IgD-negative memory B cell (primary cell): ENCODE data around the gene USP11. TPM values are rescaled to one million over a fixed set of nuclear protein-coding genes. Genes with fewer than 3 reads are reported as not detected.
"Not testable (repeated sequence)": the region's sequence is repeated elsewhere in the genome, so short reads cannot be mapped to it uniquely, and the experiment has no call there.

Source experiments
- H3K27ac Mint-ChIP-seq, 3 donors: one replicate each; pipeline ENCODE4 v1.8.0; 2020 to 2022; ENCODE audit warnings: mild to moderate bottlenecking in 3 of 3, mixed read lengths in 3 of 3, moderate library complexity in 1 of 3
- H3K27me3 Mint-ChIP-seq: one replicate; pipeline ENCODE4 v1.8.0; 2021; ENCODE audit warnings: mixed read lengths
- H3K36me3 Mint-ChIP-seq: one replicate; pipeline ENCODE4 v1.8.0; 2020; ENCODE audit warnings: mild to moderate bottlenecking, mixed read lengths
- H3K4me1 Mint-ChIP-seq, 3 donors: one replicate each; pipeline ENCODE4 v1.8.0; 2020 to 2022; ENCODE audit warnings: mixed read lengths in 3 of 3, mild to moderate bottlenecking in 1 of 3
- H3K4me3 Mint-ChIP-seq, 4 donors: one replicate each; pipeline ENCODE4 v1.8.0; 2020 to 2022; ENCODE audit warnings: mild to moderate bottlenecking in 4 of 4, mixed read lengths in 4 of 4, moderate library complexity in 3 of 4
- H3K9me3 Mint-ChIP-seq, 3 donors: one replicate each; pipeline ENCODE4 v1.8.0; 2020 to 2021; ENCODE audit warnings: mixed read lengths in 3 of 3, mild to moderate bottlenecking in 1 of 3
- polyA plus RNA-seq: library from polyadenylated mRNA; unstranded; fragments of 300-500 nt; fragmentation: Illumina TruSeq; gene quantifications from one replicate; pipeline ENCODE4 v1.2.3, GENCODE V29; 2021

USP11 gene
- polyA plus RNA-seq, 1 donor from 2014 or later, result 68.6 TPM

DNA sequence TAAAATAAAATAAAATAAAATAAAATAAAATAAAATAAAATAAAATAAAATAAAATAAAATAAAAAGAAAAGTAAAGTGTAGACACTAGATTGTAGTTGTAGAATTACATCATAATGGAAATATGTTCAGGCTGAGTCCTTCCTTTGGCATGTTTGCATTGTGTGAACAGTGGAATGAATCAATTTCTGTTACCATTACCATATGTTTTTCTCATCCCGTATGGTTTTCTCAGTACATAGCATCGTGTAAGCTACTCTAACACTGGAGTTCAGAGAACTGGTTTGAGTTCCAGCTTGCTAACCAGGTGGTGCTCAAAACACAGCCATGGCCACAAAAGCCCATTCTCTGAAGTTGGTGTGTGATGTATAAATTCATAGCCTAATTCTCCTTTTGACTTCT is 45.9 kb downstream of the USP11 start:
- Mint-ChIP-seq H3K9me3 (no peaks in the 10 kb centered on the region), H3K27ac (no peak overlapping the region)

DNA sequence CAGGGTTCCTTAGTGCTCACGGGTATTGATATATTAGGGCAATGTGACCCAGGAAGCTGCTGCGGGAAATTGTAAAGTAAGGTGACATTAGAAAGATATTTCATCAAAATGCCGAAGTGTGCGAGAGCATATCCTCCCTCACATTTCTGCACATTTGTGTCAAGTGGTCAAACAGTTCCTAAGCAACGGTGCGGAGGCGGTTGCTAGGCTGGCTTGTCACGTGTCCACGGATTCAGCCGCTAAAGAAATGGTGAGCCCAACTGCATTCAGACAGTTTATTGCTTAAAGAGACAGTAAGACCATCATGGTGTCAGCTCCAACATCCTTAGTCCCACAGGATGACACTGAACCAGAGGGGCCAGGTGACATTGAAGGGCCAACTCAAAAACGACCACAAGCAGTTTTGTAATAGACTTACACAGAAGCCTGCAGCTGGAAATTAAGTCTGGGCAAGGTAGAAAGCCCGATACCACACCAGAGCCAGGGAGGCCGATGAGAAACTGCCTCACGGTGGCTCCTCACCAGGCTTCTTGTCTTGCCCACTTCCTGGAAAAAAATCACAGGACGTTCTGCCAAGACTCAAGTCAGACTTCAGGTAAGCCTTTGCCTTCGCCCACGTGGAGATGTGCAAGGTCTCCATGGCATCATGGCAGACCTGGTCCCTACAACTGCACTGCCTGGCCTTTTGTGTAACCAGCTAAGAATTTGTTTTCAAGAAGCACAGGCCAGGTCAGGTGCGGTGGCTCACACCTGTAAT is 50.4 kb downstream of the USP11 start:
- Mint-ChIP-seq H3K4me1 (no peaks in the 10 kb centered on the region), H3K27me3 (peaks cover 5% of the 10 kb centered on the region), H3K36me3 (no peaks in the 10 kb centered on the region), H3K4me3 (no peak overlapping the region), H3K9me3 (no peaks in the 10 kb centered on the region), H3K27ac (peak overlapping the region in 1 of 3 donors; percentile 67)

More for the DNA sequence above, 45.9 kb downstream of the USP11 start:
- Mint-ChIP-seq H3K36me3 (no peaks in the 10 kb centered on the region), H3K4me1 (no peaks in the 10 kb centered on the region), H3K27me3 (peaks cover 13% of the 10 kb centered on the region), H3K4me3 (no peak overlapping the region)

DNA sequence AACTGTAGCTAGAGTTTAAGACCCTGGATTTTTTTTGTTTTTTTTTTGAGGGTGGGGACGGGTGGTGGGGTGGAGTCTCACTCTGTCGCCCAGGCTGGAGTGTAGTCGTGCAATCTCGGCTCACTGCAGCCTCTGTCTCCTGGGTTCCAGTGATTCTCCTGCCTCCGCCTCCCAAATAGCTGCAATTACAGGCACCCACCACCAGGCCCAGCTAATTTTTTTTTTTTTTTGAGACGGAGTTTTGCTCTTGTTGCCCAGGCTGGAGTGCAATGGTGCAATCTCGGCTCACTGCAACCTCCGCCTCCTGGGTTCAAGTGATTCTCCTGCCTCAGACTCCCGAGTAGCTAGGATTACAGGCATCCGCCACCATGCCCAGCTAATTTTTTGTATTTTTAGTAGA is 51.8 kb downstream of the USP11 start:
- not testable (repeated sequence) for H3K27me3 Mint-ChIP-seq, H3K4me3 Mint-ChIP-seq, H3K9me3 Mint-ChIP-seq, H3K4me1 Mint-ChIP-seq, H3K27ac Mint-ChIP-seq, H3K36me3 Mint-ChIP-seq

DNA sequence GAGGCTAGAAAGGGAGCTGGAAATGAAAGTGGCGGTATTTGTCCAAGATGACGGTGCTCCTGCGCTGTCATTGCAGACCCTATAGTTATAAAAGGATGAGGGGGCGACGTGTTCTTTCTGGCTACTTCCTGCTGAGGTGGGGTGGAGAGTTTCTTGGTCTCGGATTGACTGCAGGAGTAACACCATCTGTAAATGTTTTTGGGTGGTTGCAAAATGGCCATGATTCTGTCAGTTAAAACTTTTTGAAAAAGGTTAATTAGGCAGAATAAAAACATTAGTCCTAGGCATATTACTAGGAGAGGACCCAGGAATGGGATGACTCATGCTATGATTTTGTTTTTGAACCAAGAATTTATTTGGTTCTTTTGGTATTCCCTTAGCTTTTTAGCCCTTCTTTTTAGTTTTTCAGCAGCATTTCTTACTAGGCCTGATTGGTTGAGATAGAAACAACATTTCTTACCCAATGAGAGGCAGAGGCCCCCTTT is 53.1 kb downstream of the USP11 start:
- Mint-ChIP-seq H3K4me1 (no peaks in the 10 kb centered on the region), H3K36me3 (no peaks in the 10 kb centered on the region), H3K4me3 (no peak overlapping the region), H3K27me3 (peaks cover 4% of the 10 kb centered on the region), H3K27ac (peak overlapping the region in 1 of 3 donors; percentile 3), H3K9me3 (no peaks in the 10 kb centered on the region)

DNA sequence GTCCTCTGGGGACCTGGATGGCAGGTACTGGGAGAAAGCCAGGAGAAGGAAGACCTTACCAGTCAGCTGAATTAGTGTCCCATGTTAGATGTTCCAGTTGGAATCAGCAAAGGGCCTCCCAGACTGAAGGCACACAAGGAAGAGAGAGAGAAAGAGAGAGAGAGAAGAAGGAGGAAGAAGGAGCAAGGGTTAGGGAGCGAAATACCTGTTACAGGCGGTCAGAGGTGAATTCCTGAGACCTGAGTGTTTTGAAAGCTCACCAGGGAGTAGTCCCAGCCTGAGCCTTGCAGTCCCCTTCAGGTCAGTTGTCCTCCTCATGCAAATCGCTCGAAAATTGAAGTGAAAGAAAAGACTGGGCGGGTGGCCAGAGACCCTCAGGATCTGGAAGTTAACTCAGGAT is 60.3 kb downstream of the USP11 start:
- Mint-ChIP-seq H3K4me1 (no peaks in the 10 kb centered on the region), H3K27me3 (peaks cover 4% of the 10 kb centered on the region), H3K4me3 (no peak overlapping the region), H3K27ac (peak overlapping the region in 1 of 3 donors; percentile 3), H3K36me3 (no peaks in the 10 kb centered on the region), H3K9me3 (peaks cover 0 to 3% (median 1%) of the 10 kb centered on the region in 3 donors)

DNA sequence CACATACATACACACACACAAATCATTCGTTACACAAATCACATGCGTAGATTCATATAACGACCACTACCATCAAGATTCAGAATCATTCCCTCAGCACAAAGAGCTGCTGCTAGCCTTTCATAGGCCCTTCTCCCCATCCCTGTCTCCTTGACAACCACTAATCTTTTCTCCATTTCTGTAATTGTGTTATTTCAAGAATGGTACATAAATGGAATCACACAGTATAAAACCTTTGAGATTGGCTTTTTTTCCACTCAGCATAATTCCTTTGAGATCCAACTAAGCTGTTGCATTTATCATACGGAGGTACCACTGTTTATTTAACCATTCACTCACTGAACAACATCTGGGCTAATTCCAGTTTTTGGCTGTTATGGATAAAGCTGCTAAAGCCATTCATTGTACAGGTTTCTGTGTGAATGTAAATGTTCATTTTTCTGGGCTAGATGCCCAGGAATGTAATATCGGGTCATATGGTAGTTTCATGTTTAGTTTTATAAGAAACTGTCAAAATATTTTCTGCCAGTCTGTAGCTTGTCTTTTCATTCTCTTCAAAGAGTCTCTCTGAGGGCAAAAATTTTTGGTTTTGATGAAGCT is 64.1 kb downstream of the USP11 start:
- H3K9me3 Mint-ChIP-seq, result peaks cover 0 to 3% (median 1%) of the 10 kb centered on the region in 3 donors
- no peak overlapping the region for H3K27ac Mint-ChIP-seq
- peaks cover 3% of the 10 kb centered on the region for H3K27me3 Mint-ChIP-seq
- no peak overlapping the region for H3K4me3 Mint-ChIP-seq
- H3K4me1 Mint-ChIP-seq, result no peaks in the 10 kb centered on the region
- no peaks in the 10 kb centered on the region for H3K36me3 Mint-ChIP-seq

DNA sequence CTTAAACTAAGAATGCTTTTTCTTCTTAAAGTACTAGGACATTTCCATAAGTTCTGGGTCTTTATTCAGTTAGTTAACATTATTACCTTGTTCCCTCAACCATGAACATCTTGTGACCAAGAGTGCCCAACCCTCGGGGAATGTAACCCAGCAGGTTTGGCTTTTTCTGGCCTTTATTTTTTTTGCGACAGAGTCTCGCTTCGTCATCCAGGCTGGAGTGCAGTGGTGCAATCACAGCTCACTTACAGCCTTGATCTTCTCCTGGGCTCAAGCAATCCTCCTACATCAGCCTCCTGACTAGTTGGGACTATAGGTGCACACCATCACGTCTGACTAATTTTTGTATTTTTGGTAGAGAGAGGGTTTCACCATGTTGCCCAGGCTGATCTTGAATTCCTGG is 65.1 kb downstream of the USP11 start:
- H3K4me3 Mint-ChIP-seq, result no peak overlapping the region
- H3K27ac Mint-ChIP-seq, result no peak overlapping the region
- no peaks in the 10 kb centered on the region for H3K4me1 Mint-ChIP-seq
- H3K9me3 Mint-ChIP-seq, result peaks cover 0 to 3% (median 1%) of the 10 kb centered on the region in 3 donors
- H3K36me3 Mint-ChIP-seq, result no peaks in the 10 kb centered on the region
- no peaks in the 10 kb centered on the region for H3K27me3 Mint-ChIP-seq

Other genes with a start within 250 kb of the USP11 start
- gene RGN, start 154.6 kb upstream of the USP11 start, polyA plus RNA-seq, result not detected
- gene NDUFB11, start 88.3 kb upstream of the USP11 start, polyA plus RNA-seq, result 197 TPM
- gene RBM10, start 87.8 kb upstream of the USP11 start, polyA plus RNA-seq, result 36.0 TPM
- gene UBA1, start 39.2 kb upstream of the USP11 start, polyA plus RNA-seq, result 190 TPM
- gene CDK16, start 14.3 kb upstream of the USP11 start, polyA plus RNA-seq, result 16.8 TPM
- 0.44 TPM for gene ZNF157, start 137.6 kb downstream of the USP11 start, polyA plus RNA-seq